Measurements from ENCODE around the gene ASTN2.

Gene ASTN2

GRCh38 chr9:116716438-116716837 is 698.4 kb downstream of the ASTN2 start:
- no peak for DNase-seq (ENCODE audit: extremely low spot score)
- POLR2A ChIA-PET = no interaction called here
- TF ChIP-seq, protein P1, sequence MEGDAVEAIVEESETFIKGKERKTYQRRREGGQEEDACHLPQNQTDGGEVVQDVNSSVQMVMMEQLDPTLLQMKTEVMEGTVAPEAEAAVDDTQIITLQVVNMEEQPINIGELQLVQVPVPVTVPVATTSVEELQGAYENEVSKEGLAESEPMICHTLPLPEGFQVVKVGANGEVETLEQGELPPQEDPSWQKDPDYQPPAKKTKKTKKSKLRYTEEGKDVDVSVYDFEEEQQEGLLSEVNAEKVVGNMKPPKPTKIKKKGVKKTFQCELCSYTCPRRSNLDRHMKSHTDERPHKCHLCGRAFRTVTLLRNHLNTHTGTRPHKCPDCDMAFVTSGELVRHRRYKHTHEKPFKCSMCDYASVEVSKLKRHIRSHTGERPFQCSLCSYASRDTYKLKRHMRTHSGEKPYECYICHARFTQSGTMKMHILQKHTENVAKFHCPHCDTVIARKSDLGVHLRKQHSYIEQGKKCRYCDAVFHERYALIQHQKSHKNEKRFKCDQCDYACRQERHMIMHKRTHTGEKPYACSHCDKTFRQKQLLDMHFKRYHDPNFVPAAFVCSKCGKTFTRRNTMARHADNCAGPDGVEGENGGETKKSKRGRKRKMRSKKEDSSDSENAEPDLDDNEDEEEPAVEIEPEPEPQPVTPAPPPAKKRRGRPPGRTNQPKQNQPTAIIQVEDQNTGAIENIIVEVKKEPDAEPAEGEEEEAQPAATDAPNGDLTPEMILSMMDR (IDR thresholded peaks at IDR 0.05; ENCODE audit: control extremely low read depth, extremely low read depth, low read depth, missing control alignments) = no peak
- CTCF ChIA-PET = interaction anchor here (1.1 kb wide), 1 partner anchor 21 kb away, joined by 4 read pairs; no protein-coding TSS in a partner anchor

GRCh38 chr9:116715751-116716150 is 699.1 kb downstream of the ASTN2 start:
- POLR2A ChIA-PET = no interaction called here
- TF ChIP-seq, protein P1 (IDR thresholded peaks at IDR 0.05; ENCODE audit: control extremely low read depth, extremely low read depth, low read depth, missing control alignments) = no peak
- DNase-seq (ENCODE audit: extremely low spot score) = no peak
- CTCF ChIA-PET = interaction anchor here (1.1 kb wide), 1 partner anchor 21 kb away, joined by 4 read pairs; no protein-coding TSS in a partner anchor

DNA sequence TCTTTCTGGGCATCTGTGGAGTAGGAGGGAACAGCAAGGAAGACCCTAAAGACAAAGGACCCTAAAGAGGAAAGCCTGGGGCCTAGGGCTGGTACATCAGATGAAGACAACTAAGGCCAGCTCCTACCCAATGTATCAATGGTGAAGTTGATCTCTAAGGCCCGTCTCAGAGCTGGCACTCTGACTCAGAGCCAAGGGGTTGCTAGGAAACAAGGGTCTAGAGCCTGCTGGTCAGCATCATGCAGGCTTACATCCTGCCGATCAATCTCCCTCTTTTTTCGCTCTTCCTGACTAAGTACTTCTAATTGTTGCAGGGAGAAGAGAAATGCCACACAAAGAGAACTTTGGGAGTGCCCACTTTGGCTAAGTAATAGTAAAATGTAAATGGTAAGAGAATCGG is 701.6 kb downstream of the ASTN2 start:
- DNase-seq (ENCODE audit: extremely low spot score) = no peak
- TF ChIP-seq, protein P1 (IDR thresholded peaks at IDR 0.05; ENCODE audit: control extremely low read depth, extremely low read depth, low read depth, missing control alignments) = no peak
- ChIA-PET CTCF (interaction anchor here (2.5 kb wide), 1 partner anchor 24 kb away, joined by 7 read pairs; no protein-coding TSS in a partner anchor), POLR2A (no interaction called here)

GRCh38 chr9:116712781-116713180 is 702.1 kb downstream of the ASTN2 start:
- POLR2A ChIA-PET = no interaction called here
- DNase-seq (ENCODE audit: extremely low spot score) = no peak
- TF ChIP-seq, protein P1 (IDR thresholded peaks at IDR 0.05; ENCODE audit: control extremely low read depth, extremely low read depth, low read depth, missing control alignments) = no peak
- CTCF ChIA-PET = interaction anchor here (1.6 to 2.5 kb wide), 2 partner anchors 8 to 24 kb away, joined by 4 to 7 read pairs; no protein-coding TSS in a partner anchor

GRCh38 chr9:116706310-116707290 is 708.3 kb downstream of the ASTN2 start:
- no peak for DNase-seq (ENCODE audit: extremely low spot score)
- ChIA-PET POLR2A (no interaction called here), CTCF (no interaction called here)
- TF ChIP-seq, protein P1 (IDR thresholded peaks at IDR 0.05; ENCODE audit: control extremely low read depth, extremely low read depth, low read depth, missing control alignments) = no peak

- no peak for DNase-seq (ENCODE audit: extremely low spot score)
- TF ChIP-seq, protein P1 (IDR thresholded peaks at IDR 0.05; ENCODE audit: control extremely low read depth, extremely low read depth, low read depth, missing control alignments) = no peak
- POLR2A ChIA-PET = no interaction called here
- CTCF ChIA-PET = interaction anchor here (1.0 to 1.4 kb wide), 2 partner anchors 12 to 15 kb away, joined by 3 to 4 read pairs; no protein-coding TSS in a partner anchor
Measured at GRCh38 chr9:116705531-116705930, 709.3 kb downstream of the ASTN2 start.

Measured in GM10248 (cell line).